Ureter (tissue), 1 donor: ENCODE results near the gene ST8SIA5. TPM values are rescaled to one million over a fixed set of nuclear protein-coding genes. Genes with fewer than 3 reads are reported as not detected.
A peak's percentile ranks its signal among the peaks of the same experiment; 100 is the strongest.

Experiments used
- DNase-seq: peaks from one replicate; pipeline ENCODE4 v3.0.0-alpha.2; 2020; ENCODE audit warnings: low spot score
- total RNA-seq: library from RNA; stranded (reverse); gene quantifications from one replicate; pipeline ENCODE4 v1.2.4, GENCODE V29; 2023
- donor health status: DM: yes; HTN: yes; CAD: no.

The ST8SIA5 gene
- total RNA-seq, 1 donor from 2014 or later: not detected

DNA sequence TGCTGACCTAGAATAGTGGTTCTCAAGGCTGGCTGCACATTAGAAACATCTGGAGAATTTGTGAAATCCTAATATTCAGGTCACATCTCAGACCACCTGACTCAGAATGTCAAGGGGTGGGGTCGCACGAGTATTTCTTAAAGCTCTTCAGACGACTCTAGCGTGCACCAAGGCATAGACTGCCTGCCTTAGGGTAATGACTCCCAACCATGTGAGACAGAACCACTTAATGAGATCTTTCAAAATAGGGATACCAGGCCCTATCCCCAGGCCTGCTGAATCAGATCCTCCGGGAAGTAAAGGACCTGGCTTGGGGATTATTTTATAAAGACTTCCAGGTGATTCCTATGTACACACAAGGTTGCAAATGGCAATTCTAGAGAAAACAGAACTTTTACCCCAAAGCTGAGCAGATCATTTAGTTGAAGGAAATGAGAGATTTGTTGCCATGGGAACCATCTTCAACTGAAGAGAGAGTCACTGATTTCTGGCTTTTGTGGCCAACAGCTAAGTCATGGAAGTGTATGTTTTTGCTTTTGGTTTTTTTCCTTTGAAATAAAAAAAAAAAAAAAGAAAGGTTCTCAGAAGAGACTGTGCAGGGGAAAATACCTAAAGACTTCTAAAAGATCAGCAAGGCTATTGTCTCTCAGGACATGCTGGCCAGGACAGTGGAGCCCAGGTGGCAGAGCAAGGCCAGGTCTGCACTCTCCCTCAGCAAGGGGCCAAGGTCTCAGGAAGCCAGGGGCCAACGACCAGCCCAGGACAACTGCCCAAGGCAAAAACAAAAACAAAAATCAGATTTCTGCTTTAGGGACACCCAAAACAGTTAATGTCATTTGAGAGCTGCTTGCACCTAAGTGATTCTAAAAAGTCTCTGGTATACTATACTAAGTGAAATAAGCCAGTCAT lies 84.5 kb downstream of the ST8SIA5 start:
- no peak for DNase-seq

- DNase-seq: no peak
Observed at GRCh38 chr18:46668694-46669093, 88.2 kb downstream of the ST8SIA5 start.

DNA sequence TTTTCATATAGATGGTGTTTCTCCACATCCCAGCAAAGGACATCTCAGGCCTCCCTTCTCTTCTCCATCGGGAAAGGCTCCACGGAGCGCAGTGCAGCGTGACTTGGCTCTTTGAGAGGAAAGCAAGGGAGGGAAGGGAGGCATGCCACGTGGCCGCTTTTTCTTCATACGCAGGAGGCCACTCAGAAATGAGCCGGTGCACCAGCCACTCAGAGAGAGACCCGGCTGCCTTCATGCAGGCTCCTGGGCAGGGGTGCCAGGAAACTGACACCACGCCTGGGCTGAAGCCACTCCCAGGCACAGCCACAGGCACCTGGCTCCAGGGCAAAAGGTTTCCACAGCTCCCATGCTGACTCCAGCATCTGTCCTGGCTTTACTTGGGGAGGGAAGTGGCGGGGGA lies 88.7 kb downstream of the ST8SIA5 start:
- no peak for DNase-seq

- no peak for DNase-seq
Observed at GRCh38 chr18:46663539-46663938, 93.3 kb downstream of the ST8SIA5 start.

- DNase-seq: no peak
Observed at GRCh38 chr18:46660957-46661749, 95.7 kb downstream of the ST8SIA5 start.

GRCh38 chr18:46659484-46659883 lies 97.4 kb downstream of the ST8SIA5 start:
- DNase-seq: no peak

DNA sequence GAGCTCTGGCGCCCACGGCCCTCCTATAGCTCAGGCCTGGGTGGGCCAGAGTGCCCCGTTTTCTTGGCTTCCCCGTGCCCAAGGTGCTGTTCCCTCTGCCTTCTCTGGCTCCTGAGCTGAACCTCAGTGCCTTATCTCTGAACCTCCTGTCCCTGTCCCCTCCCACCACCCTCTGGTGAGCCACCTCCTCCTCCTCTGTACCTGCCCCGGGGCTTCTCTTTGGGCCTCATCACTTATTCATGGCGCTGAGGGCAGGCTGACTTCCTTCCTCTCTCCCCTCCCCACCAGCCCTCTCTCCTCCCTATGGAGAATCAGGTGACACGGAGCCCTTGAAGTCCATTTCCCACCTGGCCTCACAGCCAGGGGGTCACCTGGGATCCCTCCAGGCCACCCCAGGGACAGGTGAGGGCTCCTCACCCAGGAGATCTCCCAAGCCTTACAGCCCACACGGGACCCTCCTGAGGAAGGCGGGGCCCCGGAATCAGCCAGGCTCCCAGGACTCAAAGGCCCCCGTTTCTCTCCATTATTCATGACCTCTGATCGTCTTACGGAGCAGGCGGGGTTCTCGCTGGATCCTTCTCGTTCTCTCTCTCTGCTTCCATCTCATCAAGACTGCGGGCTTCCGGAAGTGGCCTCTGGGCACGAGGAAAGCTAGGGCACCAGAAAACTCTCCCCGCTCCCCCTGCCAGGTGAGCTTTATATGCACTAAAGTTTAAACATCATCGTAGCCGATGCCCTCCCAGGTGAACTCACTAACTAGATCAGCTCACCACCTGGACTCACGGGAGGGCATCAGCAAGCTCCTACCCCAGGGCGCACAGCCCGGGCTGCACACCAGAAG lies 99.5 kb downstream of the ST8SIA5 start, which contains the start of gene LOXHD1:
TSS of gene LOXHD1 (minus strand) at position 106 of the 841 bp plus-strand sequence. CDS start 187 bp downstream, outside the sequence.
- no peak for DNase-seq

DNA sequence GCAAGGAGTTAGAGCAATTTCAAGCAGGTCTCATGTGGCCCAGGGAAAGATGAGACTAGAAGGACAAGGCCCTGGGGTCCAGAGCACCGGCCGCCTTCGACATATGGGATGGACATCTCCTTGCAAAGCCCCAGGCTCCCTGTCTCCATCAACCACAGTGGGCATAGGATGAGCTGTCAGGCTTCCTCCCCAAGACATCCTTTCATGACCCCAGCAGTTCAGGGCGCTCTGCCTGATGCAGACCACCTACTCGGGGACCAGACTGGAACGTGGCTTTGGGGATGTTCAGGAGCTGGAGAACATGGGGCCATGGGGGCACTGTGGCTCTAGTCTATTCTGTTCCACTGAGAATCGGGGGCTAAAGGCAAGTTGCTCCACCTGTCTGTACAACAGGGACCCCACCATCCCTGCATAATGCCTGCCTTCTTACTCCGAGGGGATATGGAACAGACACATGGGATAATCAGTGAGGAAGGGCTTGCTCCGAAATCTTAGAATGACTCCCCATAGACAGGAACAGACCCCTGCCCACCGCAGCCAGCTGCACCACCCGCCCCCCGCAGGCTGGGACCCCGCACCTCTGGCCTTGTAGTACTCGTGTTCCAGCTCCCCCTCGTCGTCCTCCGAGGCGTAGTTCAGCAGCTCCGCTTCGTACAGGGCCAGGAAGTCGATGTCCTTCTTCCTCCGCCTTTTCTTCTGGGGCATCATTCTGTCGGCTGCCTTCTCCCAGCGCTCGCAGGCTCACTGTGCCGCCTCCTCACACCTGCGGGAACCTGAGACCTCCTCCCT lies 100.3 kb downstream of the ST8SIA5 start:
- no peak for DNase-seq

- no peak for DNase-seq
Observed at GRCh38 chr18:46652372-46652771, 104.5 kb downstream of the ST8SIA5 start.

- no peak for DNase-seq
Observed at GRCh38 chr18:46650681-46651080, 106.2 kb downstream of the ST8SIA5 start.

DNA sequence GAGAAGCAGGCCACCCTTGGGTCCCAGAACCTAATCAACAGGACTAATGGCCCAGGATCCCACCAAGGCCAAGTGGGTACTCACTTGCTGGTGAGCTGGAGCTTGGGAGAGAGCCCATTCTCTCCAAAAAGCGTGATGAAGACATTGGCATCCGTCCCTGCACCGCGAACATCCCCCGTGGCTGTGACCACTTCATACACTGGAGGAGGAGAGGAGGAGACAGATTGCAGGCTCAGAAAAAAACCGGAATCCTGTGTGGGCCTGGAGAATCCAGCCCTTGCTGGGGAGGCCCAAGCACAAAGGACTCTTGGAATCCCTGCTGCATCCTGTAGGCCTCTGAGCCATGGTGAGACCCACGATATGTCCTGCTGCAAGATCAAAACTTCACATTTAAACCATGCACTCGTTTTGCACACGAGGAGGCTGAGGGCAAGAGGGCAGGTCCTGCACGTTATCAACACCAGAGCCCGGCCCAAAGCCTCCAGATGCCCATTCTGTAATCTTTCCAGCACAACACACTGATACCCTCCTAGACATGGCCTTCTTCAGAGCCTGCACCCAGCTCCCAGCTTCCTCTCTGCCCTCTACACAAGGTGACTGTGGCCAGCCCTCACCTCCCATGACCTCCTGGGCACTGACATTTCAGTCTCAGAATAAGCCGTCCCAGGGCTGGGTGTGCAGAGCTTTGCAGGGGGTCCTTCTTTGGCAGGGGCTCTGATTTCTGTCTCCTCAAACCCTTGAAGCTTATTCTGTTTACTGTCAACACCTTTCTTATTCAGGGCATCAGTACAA lies 107.6 kb downstream of the ST8SIA5 start:
- DNase-seq: no peak

DNA sequence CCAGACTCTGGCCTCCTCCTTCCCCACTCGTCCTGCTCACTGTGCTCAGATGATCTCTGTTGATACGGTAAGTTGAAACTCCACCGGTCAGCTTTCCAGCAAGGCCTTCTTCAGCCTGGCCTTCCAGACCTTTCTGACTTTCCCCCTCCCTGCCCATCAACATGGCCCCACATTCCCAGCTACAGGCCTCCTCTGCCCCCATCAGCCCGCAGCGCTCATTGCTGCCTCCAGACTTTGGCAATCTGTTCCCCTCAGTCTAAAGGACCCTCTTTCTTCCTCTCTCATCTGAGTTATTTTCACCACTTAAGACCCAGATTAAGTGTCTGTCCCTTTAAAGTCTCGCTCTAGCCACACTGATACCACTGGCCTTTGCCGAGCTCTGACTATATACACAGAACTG lies 110.4 kb downstream of the ST8SIA5 start:
- DNase-seq: no peak

- no peak for DNase-seq
Observed at GRCh38 chr18:46642561-46642960, 114.3 kb downstream of the ST8SIA5 start.

- DNase-seq: no peak
Observed at GRCh38 chr18:46641917-46642316, 114.9 kb downstream of the ST8SIA5 start.

DNA sequence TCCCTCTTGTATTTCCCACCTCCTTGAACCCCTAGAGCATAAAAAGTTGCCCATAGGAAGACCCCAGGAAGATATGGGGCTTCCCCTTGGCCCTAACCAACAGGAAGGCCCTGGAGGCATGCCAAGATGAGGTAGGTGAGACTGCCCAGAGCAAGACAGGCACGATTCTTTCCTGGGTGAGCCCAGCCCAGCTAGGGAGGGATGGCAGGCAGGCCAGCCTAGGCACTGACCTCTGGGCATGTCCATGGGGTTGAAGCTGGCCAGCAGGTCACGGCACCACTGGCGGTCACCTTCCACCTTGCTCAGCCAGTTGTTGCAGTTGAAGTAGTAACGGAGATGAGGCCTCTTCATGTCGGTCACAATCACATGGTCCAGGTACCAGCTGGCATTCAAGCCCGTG lies 117.5 kb downstream of the ST8SIA5 start:
- no peak for DNase-seq

DNA sequence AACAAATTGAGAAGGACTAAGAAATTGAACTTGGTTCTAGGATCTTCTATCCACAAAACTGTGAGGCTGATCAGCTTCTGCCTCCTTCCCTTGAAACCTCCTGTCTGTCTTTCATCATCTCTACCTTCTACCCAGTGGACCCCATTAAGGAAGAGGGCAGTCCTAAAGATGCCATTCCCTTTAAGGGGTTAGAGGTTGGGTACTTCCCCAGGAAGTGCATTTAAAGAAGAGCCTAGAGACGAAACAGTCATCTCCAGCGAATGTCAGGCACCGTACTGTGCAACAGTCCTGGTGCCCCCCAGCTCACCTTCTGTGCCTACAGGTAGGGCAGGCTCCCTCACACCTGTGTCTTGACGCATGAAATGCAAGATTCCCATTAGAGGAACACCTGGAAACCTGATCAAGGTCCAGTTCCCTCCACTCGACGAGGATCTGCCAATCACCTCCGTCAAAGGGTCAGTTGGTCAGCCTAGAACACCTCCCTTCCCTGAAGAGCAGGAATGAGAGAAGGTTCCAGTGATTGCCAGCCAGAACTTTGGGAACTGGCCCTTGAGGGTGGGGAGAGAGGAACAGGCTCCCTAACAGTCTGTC lies 120.7 kb downstream of the ST8SIA5 start:
- peak; percentile 24 for DNase-seq

- no peak for DNase-seq
Observed at GRCh38 chr18:46632401-46633071, 124.3 kb downstream of the ST8SIA5 start.

DNA sequence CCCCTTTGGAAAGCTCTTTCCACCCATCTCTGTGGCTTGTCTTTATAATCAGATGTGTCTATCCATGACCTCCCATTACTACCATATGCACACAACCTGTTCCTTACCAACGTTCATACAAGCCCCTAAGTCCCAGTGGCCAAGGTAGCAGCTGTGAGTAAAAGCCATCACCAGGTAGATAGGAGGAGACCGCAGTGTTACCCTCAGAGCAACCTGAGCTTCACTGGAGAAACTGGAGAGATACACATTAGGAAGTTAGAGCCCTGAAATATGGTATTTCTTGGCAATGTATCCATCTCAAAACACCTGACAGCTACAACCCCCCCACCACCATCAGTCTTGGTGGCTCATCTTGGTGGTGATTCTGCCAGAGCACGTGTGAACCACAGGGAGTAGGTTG lies 125.9 kb downstream of the ST8SIA5 start:
- DNase-seq: no peak

DNA sequence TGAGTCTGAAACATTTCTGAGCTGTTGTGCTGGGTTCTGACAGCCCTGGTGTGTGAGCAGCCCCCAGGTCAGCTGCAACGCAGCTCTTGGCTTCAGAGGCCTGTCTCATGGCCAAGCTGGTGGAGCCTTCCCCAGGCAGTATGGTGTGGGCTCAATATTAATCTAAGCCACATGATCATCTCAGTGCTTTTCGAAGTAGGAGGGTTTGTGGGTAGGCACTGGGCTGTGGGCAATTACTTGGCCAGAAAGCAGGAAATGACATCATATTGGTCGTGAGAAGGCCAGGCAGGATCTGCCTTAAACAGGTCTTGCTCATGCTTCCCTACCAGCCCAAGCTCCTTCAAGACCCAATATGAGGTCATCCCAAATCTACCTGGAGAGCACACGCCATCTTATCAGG lies 126.7 kb downstream of the ST8SIA5 start:
- no peak for DNase-seq
